ENCODE data around the gene TK2.

The TK2 gene

GRCh38 chr16:66547101-66547989 lies 2.6 kb downstream of the TK2 start:
- DNase-seq (ENCODE audit: low read depth) = no peak

- no peak for DNase-seq (ENCODE audit: low read depth)
These were observed 5.7 kb downstream of the TK2 start for GRCh38 chr16:66544016-66544757.

GRCh38 chr16:66543541-66543940 lies 6.4 kb downstream of the TK2 start:
- DNase-seq (ENCODE audit: low read depth) = no peak

GRCh38 chr16:66542396-66542795 lies 7.5 kb downstream of the TK2 start:
- DNase-seq (ENCODE audit: low read depth) = no peak

DNA sequence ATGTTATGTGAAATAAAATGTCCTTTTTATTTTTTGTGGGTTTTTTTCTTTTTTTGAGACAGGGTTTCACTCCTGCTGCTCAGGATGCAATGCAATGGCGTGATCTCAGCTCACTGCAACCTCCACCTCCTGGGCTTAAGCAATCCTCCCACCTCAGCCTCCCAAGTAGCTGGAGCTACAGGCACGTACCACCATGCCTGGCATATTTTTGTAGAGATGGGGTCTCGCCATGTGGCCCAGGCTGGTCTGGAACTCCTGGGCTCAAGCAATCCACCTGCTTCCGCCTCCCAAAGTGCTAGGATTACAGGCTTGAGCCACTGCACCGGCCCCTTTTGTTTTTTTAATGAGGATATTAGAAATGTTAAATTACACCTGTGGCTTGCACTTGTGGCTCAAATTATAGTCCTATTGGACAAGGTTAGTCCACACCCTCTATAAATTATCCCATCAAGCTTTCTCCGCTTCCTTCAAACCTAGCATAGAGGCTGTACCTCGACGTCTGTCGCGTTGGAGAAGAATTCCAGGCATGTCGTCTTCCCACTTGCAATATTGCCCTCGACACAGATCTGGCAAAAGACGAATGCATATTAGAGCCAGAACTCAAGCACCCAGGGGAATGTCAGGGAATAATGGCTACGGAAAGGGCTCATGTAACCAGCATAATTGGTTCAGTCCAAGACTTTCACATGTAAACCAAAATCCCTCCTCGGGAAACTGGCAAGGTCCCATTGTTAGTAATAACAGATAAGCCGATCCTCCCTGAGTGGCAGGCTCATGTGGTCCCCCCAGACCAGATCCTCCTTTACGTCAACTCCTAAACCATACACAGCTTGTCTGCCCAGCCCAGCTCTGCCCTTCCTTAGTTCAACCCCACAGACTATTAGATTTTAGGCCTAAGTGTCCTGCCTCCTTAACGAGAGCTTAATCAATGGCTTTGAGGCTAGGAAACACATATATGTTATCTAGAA lies 8.2 kb downstream of the TK2 start:
- DNase-seq (ENCODE audit: low read depth) = no peak

DNA sequence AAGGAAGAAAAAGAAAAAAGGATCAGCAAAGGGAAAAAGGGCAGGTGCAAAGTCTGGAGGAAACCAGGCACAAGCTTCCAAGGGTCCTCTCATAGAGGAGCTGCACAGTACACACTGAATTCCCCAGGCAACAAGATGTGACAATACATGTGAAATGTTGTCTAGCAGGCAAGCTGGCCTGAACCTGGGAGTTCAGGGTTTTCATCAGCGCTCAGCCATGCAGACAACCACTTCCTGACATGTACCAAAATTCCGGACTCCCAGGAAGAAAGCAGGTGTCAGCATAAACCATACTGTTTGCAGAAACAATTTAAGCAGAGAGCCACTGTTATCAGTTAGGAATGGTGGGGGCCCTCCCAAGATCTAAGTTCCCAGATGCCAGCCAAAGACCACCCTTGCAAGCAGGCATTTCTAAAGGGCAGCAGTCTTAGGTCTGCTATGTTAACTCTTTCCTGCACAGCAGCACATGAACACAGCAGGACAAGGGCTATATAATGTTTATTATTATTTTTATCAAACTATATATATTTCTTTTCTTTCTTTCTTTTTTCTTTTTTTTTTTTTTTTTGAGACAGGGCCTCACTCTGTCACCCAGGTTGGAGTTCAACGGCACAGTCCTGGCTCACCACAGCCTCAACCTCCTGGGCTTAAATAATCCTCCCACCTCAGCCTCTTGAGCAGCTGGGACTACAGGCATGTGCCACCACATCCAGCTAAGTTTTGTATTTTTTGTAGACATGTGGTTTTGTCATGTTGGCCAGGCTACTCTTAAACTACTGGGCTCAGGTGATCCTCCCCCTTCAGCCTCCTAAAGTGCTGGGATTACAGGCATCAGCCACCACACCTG lies 10.1 kb downstream of the TK2 start:
- DNase-seq (ENCODE audit: low read depth) = no peak

DNA sequence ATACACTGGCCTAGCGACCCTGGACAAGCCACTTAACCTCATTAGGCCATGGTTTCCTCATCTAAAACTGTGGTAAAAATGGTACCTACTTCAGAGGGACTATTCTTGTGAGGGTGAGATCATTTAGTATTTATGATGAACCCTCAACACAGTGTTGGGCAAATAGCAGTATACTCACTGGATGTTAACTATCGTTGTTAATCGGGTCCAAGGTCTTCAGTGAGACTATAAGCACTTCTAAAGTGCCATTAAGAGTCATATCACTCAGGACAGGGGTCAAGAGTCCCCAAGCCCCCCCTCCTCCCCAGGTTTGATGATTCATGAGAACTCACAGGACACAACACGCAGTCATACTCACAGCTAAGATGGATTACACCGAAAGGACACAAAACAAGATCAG lies 11.0 kb downstream of the TK2 start:
- DNase-seq (ENCODE audit: low read depth) = no peak

- no peak for DNase-seq (ENCODE audit: low read depth)
These were observed 12.7 kb downstream of the TK2 start for GRCh38 chr16:66537236-66537635.

- DNase-seq (ENCODE audit: low read depth) = no peak
These were observed 13.4 kb downstream of the TK2 start for GRCh38 chr16:66536525-66536924.

- DNase-seq (ENCODE audit: low read depth) = no peak
These were observed 15.5 kb downstream of the TK2 start for GRCh38 chr16:66534376-66534799.

GRCh38 chr16:66529475-66529874 lies 20.4 kb downstream of the TK2 start:
- no peak for DNase-seq (ENCODE audit: low read depth)

- DNase-seq (ENCODE audit: low read depth) = no peak
These were observed 21.6 kb downstream of the TK2 start for GRCh38 chr16:66528294-66528693.

DNA sequence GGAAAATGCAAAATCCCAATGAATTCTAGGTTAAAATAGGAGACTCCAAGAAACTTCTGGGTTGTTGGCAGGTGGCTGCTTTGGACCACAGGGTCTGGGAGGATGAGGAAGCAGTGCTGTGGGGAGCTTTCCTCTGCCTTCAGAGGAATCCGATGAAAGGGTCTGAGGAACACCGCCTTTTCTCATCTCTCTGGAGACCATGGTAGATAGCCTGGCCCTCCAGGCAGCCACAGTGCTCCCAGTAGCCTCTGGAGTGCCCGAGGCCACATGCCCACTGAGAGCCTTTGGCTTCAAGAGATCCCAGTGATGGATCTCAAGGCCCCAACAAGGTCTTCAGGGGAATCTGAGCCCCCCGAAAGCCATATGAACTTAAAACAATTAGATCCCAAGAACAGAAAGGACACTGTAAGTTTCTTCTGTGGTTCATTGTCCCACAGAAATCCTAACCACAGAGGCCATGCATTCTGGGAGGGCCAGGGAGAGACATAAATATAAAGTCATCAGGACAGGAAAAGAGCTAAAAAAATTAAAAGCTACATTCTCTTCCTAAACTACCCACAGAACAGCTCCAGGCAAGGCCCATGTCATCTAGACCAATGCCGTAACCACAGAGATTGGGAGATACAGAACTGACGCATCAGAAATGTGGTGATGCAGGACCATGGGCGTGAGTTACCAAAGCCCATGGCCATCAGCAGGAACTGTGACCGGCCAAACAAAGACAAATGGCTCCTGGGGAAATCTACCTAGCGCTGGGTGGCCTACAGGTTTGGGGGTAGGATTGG lies 24.3 kb downstream of the TK2 start:
- DNase-seq (ENCODE audit: low read depth) = no peak

- DNase-seq (ENCODE audit: low read depth) = no peak
These were observed 25.2 kb downstream of the TK2 start for GRCh38 chr16:66524601-66525164.

DNA sequence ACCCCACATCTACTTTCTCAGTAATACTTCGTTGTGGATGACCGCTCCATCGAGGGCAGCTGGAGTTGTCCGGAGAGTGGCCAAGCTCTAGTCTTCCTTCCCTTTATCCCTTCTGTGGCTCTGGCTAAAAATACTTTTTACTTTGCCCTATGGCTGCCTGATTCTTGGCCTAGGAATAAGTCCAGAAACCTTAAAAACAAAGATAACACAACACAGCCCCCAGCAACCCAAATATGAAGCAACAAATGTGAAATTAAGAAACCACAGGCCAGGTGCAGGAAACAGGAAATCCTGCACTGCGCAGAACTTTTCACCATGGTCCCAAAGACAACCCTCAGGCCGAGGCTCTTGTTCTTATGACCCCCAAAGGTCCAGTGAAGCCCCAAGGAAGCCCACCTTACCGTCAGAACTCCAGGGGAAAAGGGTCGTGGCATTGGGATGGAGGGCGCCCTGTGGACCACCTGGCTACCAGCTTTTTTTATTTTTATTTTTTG lies 26.0 kb downstream of the TK2 start:
- no peak for DNase-seq (ENCODE audit: low read depth)

DNA sequence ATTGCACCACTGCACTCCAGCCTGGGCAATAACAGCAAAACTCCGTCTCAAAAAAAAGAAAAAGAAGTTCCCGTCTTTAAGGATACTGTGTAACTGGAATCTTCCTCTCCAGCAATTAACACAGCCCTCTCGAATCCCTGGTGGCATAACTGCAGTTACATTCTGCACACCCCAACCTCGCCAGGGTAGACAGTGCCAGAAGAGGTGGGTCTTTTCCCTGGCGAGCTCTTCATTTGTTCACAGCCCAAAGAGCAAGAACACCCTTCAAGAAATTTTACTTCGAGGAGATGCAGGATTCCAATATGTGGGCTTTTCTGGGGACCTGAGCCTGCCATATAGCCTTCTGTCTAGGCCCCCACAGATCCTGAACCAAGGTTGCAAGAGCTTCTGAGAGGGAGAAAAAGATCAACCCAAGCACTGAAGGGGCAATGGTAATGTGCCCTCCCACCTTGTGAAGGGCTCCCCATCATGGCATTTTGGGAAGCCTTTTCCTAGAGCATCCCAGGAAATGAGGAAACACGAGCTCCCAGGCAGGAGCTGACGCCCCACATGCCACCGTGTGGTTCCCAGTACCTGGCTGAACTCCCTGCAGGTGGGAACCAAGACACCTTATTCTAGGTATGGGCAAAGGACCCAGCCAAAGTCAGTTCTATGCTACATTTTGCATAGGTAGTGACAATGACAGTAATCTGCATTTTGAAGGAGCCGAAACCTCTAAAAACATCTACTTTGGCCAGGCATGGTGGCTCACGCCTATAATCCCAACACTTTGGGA lies 26.9 kb downstream of the TK2 start:
- no peak for DNase-seq (ENCODE audit: low read depth)

DNA sequence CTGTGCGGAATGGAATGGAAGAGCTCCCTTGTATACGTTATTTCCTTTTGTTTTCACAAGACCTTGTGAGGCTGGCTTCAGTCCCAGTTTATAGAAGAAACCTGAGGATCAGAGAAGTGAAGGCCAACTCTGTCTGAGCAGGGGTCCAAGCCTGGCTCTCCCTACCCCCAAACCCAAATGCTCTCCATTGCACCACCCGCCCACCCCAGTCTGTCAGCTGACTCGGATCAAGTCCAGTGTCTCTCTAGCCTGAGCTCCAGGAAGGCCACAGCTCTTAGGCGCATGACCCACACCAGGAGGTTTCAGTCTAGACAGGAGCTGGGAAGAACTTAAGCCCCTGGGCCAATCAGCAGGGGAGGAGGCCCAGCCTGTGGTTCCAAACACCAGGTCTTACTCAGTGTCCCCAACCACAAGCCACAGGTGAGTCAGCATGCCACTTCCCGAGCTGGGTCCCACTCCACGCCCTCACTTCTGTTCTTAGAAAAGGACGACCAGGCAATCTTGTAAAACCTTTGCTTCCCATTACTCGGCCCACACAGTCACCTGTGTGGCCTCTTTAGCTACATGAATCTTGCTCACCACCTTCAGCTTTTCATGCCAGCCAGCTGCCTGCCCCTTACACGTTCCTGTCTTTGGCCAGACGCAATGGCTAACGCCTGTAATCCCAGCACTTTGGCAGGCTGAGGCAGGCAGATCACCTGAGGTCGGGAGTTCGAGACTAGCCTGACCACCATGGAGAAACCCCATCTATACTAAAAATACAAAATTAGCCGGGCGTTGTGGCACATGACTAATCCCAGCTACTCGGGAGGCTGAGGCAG lies 27.8 kb downstream of the TK2 start:
- DNase-seq (ENCODE audit: low read depth) = peak; percentile 68

DNA sequence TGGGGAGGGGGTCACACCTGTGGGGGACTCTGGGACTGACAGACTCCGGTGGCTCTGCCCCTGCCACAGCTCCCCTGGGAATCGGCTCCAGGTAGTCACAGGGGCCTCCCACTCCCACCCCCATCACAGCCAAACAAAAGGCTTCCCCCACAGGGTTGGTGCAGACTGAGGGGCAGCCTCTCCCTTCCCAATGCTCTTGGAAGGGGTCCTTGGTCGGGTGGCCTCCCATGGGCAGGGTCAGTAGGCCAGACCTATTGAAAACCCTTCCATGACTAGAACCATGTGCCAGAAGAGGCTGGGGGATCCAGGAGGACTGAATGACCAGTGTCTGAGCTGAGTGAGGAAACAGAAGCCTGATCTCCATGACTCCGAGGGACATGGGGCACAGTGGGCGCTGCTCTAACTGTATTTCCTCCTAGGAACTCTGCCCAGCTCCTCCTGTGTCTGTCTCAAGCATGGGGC lies 28.6 kb downstream of the TK2 start:
- DNase-seq (ENCODE audit: low read depth) = no peak
